ENCODE results near the gene DCAF5. TPM values are rescaled to one million over a fixed set of nuclear protein-coding genes. Genes with fewer than 3 reads are reported as not detected.
A peak's percentile ranks its signal among the peaks of the same experiment; 100 is the strongest.
"Not testable (repeated sequence)": the region's sequence is repeated elsewhere in the genome, so short reads cannot be mapped to it uniquely, and the experiment has no call there.

DCAF5 gene
- total and polyA plus RNA-seq, 2 of the 13 experiments (the other 11 are each of a cell fraction or from before 2014, with no cell fraction given), result 13.4 to 31.6 TPM

DNA sequence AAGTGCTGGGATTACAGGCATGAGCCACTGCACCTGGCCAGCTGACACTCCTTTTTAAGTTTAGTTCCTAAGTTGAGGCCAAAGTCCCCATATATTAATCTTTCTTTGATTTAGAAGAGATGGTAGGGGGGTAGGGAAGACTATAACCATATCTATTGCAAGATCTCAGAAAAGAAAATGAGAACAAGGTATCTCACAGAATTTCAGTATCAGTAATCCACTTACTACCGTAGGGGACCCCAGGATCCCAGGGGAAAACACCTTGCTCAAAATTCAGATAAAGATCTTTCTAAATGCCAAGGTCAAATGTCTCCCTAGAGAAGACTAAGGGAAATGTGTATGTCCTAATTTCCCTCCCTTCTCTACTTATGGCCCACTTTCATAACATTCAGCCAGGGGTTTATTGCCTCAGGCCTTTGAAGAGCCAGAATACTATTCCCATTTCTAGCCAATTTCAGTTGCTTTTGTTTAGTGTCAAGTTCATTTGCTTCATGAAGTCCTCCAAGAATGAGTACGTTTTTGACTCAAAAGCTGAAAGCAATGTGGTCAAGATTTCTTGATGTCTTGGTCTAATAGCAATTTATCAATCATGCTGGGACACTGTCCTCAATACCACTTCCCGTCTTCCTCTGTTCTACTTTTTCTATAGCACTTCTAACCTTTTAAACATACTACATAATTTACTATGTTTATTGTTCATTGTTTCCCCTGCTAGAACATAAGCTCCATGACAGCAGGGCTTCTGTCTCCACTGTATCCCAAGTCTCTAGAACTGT is 86.3 kb downstream of the DCAF5 start:
- DNase-seq (ENCODE audit: low spot score) (no peak), ATAC-seq (no peak), FAIRE-seq (no peak)
- no peak overlapping the region for H3K9ac ChIP-seq (ENCODE audit: insufficient read depth, low read depth, low read length)
- POLR2A ChIA-PET, result no interaction called here
- H3K79me2 ChIP-seq (ENCODE audit: insufficient read depth, low read length), result no peaks in the 10 kb centered on the region
- WGBS (ENCODE audit: low lambda C conversion rate), result 98% methylated on average over 3 of the region's 3 CpGs
- H3K36me3 ChIP-seq (replicated peaks in 1 of 2; ENCODE audit: control insufficient read depth in 1 of 2, insufficient read depth in 2 of 2, low read length in 2 of 2), result peaks cover 8 to 17% of the 10 kb centered on the region in 2 experiments; a peak in 4 of 5 replicates
- H3K4me3 ChIP-seq (replicated peaks in 1 of 3; ENCODE audit: insufficient read depth in 1 of 3, low read depth in 2 of 3, low read length in 3 of 3), result no peak overlapping the region
- TF ChIP-seq, protein P1, sequence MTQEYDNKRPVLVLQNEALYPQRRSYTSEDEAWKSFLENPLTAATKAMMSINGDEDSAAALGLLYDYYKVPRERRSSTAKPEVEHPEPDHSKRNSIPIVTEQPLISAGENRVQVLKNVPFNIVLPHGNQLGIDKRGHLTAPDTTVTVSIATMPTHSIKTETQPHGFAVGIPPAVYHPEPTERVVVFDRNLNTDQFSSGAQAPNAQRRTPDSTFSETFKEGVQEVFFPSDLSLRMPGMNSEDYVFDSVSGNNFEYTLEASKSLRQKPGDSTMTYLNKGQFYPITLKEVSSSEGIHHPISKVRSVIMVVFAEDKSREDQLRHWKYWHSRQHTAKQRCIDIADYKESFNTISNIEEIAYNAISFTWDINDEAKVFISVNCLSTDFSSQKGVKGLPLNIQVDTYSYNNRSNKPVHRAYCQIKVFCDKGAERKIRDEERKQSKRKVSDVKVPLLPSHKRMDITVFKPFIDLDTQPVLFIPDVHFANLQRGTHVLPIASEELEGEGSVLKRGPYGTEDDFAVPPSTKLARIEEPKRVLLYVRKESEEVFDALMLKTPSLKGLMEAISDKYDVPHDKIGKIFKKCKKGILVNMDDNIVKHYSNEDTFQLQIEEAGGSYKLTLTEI (CRISPR knock-in tag; conservative IDR thresholded peaks at IDR 0.05), result no peak
- TF ChIP-seq KDM5A (IDR thresholded peaks at IDR 0.05; ENCODE audit: borderline replicate concordance, low read length) (no peak), ZNF7 (CRISPR knock-in tag; IDR thresholded peaks at IDR 0.05) (no peak), HDAC6 (IDR thresholded peaks at IDR 0.05; ENCODE audit: low read depth, low read length) (no peak)
- H4K20me1 ChIP-seq (ENCODE audit: insufficient read depth, low read length), result no peaks in the 10 kb centered on the region
- CTCF ChIA-PET (ENCODE audit: low intra/inter-chr PET ratio, low total read pairs), result no interaction called here
- H3K4me1 ChIP-seq (ENCODE audit: insufficient read depth, low read length), result peaks cover 8% of the 10 kb centered on the region
- intact Hi-C loops (cut with micrococcal nuclease; ENCODE audit: unreplicated experiment) (no loop called here), in situ Hi-C loops (cut with HindIII; ENCODE audit: extremely low pct_ligation_motif_present, low pct_unique_long_range_greater_than_20kb) (no loop called here)
- no peaks in the 10 kb centered on the region; a peak in 1 of 5 replicates for H3K27me3 ChIP-seq (ENCODE audit: control insufficient read depth in 1 of 2, insufficient read depth in 2 of 2, low read length in 2 of 2)
- no peak overlapping the region for H3K4me2 ChIP-seq (ENCODE audit: low read depth, low read length)
- H2AFZ ChIP-seq (ENCODE audit: low read length), result no peak overlapping the region
- H3K9me3 ChIP-seq (ENCODE audit: low read length), result no peaks in the 10 kb centered on the region
- no TSS peak for BruUV-seq (replicated peaks)
- no peak overlapping the region for H3K27ac ChIP-seq (ENCODE audit: extremely low read length, insufficient read depth, low read length)

DNA sequence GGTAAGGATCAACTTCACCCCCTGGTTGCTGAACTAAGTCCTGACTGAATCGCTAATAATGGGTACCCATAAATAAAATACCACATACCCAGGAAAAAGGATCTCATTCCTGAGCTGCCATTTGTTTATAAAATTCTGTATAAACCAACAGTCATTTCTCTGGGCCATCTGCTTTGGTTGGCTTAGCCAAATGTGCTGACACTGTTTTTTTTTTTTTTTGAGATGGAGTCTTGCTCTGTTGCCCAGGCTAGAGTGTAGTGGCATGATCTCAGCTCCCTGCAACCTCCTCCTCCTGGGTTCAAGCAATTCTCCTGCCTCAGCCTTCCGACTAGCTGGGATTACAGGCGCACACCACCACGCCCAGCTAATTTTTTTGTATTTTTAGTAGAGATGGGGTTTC is 87.0 kb downstream of the DCAF5 start:
- BruUV-seq (replicated peaks); intact Hi-C loops (cut with micrococcal nuclease; ENCODE audit: unreplicated experiment); H3K27me3 ChIP-seq (ENCODE audit: control insufficient read depth in 1 of 2, insufficient read depth in 2 of 2, low read length in 2 of 2); H4K20me1 ChIP-seq (ENCODE audit: insufficient read depth, low read length); ATAC-seq; POLR2A ChIA-PET; H2AFZ ChIP-seq (ENCODE audit: low read length); H3K79me2 ChIP-seq (ENCODE audit: insufficient read depth, low read length); H3K4me3 ChIP-seq (replicated peaks in 1 of 3; ENCODE audit: insufficient read depth in 1 of 3, low read depth in 2 of 3, low read length in 3 of 3); H3K9ac ChIP-seq (ENCODE audit: insufficient read depth, low read depth, low read length); CTCF ChIA-PET (ENCODE audit: low intra/inter-chr PET ratio, low total read pairs); DNase-seq (ENCODE audit: low spot score); H3K27ac ChIP-seq (ENCODE audit: extremely low read length, insufficient read depth, low read length); H3K4me1 ChIP-seq (ENCODE audit: insufficient read depth, low read length); H3K9me3 ChIP-seq (ENCODE audit: low read length); H3K4me2 ChIP-seq (ENCODE audit: low read depth, low read length); in situ Hi-C loops (cut with HindIII; ENCODE audit: extremely low pct_ligation_motif_present, low pct_unique_long_range_greater_than_20kb); FAIRE-seq: not testable (repeated sequence)
- H3K36me3 ChIP-seq (replicated peaks in 1 of 2; ENCODE audit: control insufficient read depth in 1 of 2, insufficient read depth in 2 of 2, low read length in 2 of 2), result peaks cover 12 to 23% of the 10 kb centered on the region in 2 experiments; a peak in 4 of 5 replicates
- TF ChIP-seq MAFF (IDR thresholded peaks at IDR 0.05; ENCODE audit: low read depth, low read length), result peak; percentile 50; the same call in 1 of the 2 replicates
- peak; percentile 63 to 83 for TF ChIP-seq MAFK (conservative IDR thresholded peaks at IDR 0.05 in 1 of 2, IDR thresholded peaks at IDR 0.05 in 1 of 2; ENCODE audit: low read length in 2 of 2)
- WGBS (ENCODE audit: low lambda C conversion rate), result 98% methylated on average over 4 of the region's 4 CpGs

All from HepG2 (cell line).